Neural progenitor cell (in vitro differentiated cells): ENCODE measurements around the gene CACNA1D.

Experiments
- CTCF ChIP-seq: fragments of 200-600 bp; sonication (generic); IDR thresholded peaks from 2 replicates; pipeline ENCODE4 v1.5.1; 2017; ENCODE audit warnings: antibody characterized with exemption, mild to moderate bottlenecking
- EZH2 ChIP-seq: fragments of 200-600 bp; sonication (generic); IDR thresholded peaks from 2 replicates; pipeline ENCODE4 v1.6.1; 2017; ENCODE audit warnings: antibody characterized with exemption, mild to moderate bottlenecking, moderate library complexity
- EZH2phosphoT487 ChIP-seq: fragments of 200-600 bp; sonication (generic); IDR thresholded peaks from 2 replicates; pipeline ENCODE4 v1.6.1; 2017; ENCODE audit warnings: antibody characterized with exemption

- TF ChIP-seq CTCF, result no peak
- TF ChIP-seq EZH2, result no peak
- no peak for TF ChIP-seq EZH2phosphoT487
Measured at GRCh38 chr3:53571264-53571663, 76.9 kb downstream of the CACNA1D start.
